Glutamatergic neuron (in vitro differentiated cells): ENCODE data around the gene ZNF331. TPM values are rescaled to one million over a fixed set of nuclear protein-coding genes. Genes with fewer than 3 reads are reported as not detected.

Experiments
- DNase-seq: peaks from one replicate; pipeline ENCODE4 v3.0.0; 2022
- H3K27ac Mint-ChIP-seq: one replicate; pipeline ENCODE4 v1.8.0; 2020; ENCODE audit warnings: mild to moderate bottlenecking, mixed read lengths, inconsistent platforms; ENCODE audit not compliant: unreplicated experiment
- H3K27me3 Mint-ChIP-seq: one replicate; pipeline ENCODE4 v1.8.0; 2020; ENCODE audit warnings: mild to moderate bottlenecking, moderate library complexity, mixed read lengths, inconsistent platforms; ENCODE audit not compliant: unreplicated experiment
- H3K36me3 Mint-ChIP-seq: one replicate; pipeline ENCODE4 v1.8.0; 2020; ENCODE audit warnings: mild to moderate bottlenecking, mixed read lengths, inconsistent platforms; ENCODE audit not compliant: unreplicated experiment
- H3K4me1 Mint-ChIP-seq: one replicate; pipeline ENCODE4 v1.8.0; 2020; ENCODE audit warnings: mild to moderate bottlenecking, low read depth, mixed read lengths, inconsistent platforms; ENCODE audit not compliant: unreplicated experiment
- H3K4me3 Mint-ChIP-seq: one replicate; pipeline ENCODE4 v1.8.0; 2020; ENCODE audit warnings: mild to moderate bottlenecking, mixed read lengths, inconsistent platforms; ENCODE audit not compliant: unreplicated experiment
- H3K9me3 Mint-ChIP-seq: one replicate; pipeline ENCODE4 v1.8.0; 2020; ENCODE audit warnings: mild to moderate bottlenecking, moderate library complexity, mixed read lengths, inconsistent platforms; ENCODE audit not compliant: unreplicated experiment
- CTCF ChIP-seq: fragments of 200-600 bp; sonication (generic); IDR thresholded peaks from one replicate; pipeline ENCODE4 v1.5.0; 2021; ENCODE audit not compliant: partially characterized antibody, unreplicated experiment
- total RNA-seq: library from RNA; stranded (reverse); fragmentation: NEBNext Ultra II Directional; extraction: Animal tissue kit (Norgen Biotek cat#: 25700); gene quantifications from one replicate; pipeline ENCODE4 v1.2.1, GENCODE V29; 2021; ENCODE audit not compliant: unreplicated experiment

Gene ZNF331
- total RNA-seq, 1 donor from 2014 or later, result 13.3 TPM

- Mint-ChIP-seq H3K4me1 (no peaks in the 10 kb centered on the region), H3K27me3 (no peaks in the 10 kb centered on the region), H3K4me3 (no peak overlapping the region), H3K27ac (no peak overlapping the region), H3K36me3 (no peaks in the 10 kb centered on the region), H3K9me3 (peaks cover 2% of the 10 kb centered on the region)
- no peak for DNase-seq
- TF ChIP-seq CTCF, result no peak
Observed at GRCh38 chr19:53545271-53546065, 7.5 kb downstream of the ZNF331 start.

GRCh38 chr19:53546758-53547513, 9.0 kb downstream of the ZNF331 start:
- no peaks in the 10 kb centered on the region for H3K9me3 Mint-ChIP-seq
- no peaks in the 10 kb centered on the region for H3K27me3 Mint-ChIP-seq
- DNase-seq, result no peak
- TF ChIP-seq CTCF, result no peak
- no peaks in the 10 kb centered on the region for H3K4me1 Mint-ChIP-seq
- H3K27ac Mint-ChIP-seq, result no peak overlapping the region
- no peaks in the 10 kb centered on the region for H3K36me3 Mint-ChIP-seq
- H3K4me3 Mint-ChIP-seq, result no peak overlapping the region

- no peaks in the 10 kb centered on the region for H3K4me1 Mint-ChIP-seq
- H3K27me3 Mint-ChIP-seq, result no peaks in the 10 kb centered on the region
- no peaks in the 10 kb centered on the region for H3K36me3 Mint-ChIP-seq
- H3K27ac Mint-ChIP-seq, result no peak overlapping the region
- no peak overlapping the region for H3K4me3 Mint-ChIP-seq
- DNase-seq, result no peak
- H3K9me3 Mint-ChIP-seq, result peaks cover 5% of the 10 kb centered on the region
- TF ChIP-seq CTCF, result no peak
Observed at GRCh38 chr19:53549340-53549739, 11.4 kb downstream of the ZNF331 start.

- Mint-ChIP-seq H3K4me3 (no peak overlapping the region), H3K4me1 (no peaks in the 10 kb centered on the region), H3K27ac (no peak overlapping the region), H3K36me3 (no peaks in the 10 kb centered on the region), H3K27me3 (no peaks in the 10 kb centered on the region), H3K9me3 (peaks cover 5% of the 10 kb centered on the region)
- no peak for TF ChIP-seq CTCF
- DNase-seq, result no peak
Observed at GRCh38 chr19:53552001-53552721, 14.2 kb downstream of the ZNF331 start.
